BJ (cell line): ENCODE data around the gene VPS4A. TPM values are rescaled to one million over a fixed set of nuclear protein-coding genes. Genes with fewer than 3 reads are reported as not detected.

Source experiments
- CTCF ChIA-PET: fragments of 350-600 bp; formaldehyde crosslinking; extraction: SDS; loops from one replicate; lab custom pipeline; 2021; ENCODE audit warnings: antibody characterized with exemption, inconsistent platforms; lab: Yijun Ruan, JAX
- POLR2A ChIA-PET: fragments of 300-600 bp; sonication (Branson Sonifier 250); formaldehyde crosslinking; extraction: SDS; loops from one replicate; lab custom pipeline; 2021; ENCODE audit warnings: antibody characterized with exemption; lab: Charles Lee
- DNase-seq: peaks from one replicate; pipeline ENCODE4 v3.0.0-alpha.2; 2011; ENCODE audit warnings: low read depth
- H3K27me3 ChIP-seq: 2 replicates; pipeline ENCODE4 v1.6.0; 2011; ENCODE audit warnings: low read length; ENCODE audit not compliant: control insufficient read depth, insufficient read depth
- H3K36me3 ChIP-seq: 2 replicates; pipeline ENCODE4 v1.5.1; 2011; ENCODE audit warnings: low read length; ENCODE audit not compliant: control insufficient read depth, insufficient read depth
- H3K4me3 ChIP-seq: 2 replicates; pipeline ENCODE4 v1.5.1; 2011; ENCODE audit warnings: low read depth, mild to moderate bottlenecking, control low read depth, low read length
- CTCF ChIP-seq: IDR thresholded peaks from 2 replicates; pipeline ENCODE4 v1.5.1; 2011; ENCODE audit warnings: low read depth, mild to moderate bottlenecking, control low read depth, inconsistent platforms, low read length, moderate library complexity; ENCODE audit not compliant: insufficient read depth
- polyA plus RNA-seq: library from polyadenylated mRNA; depleted of rRNA; stranded (reverse); fragments of >200 nt; gene quantifications from 2 replicates; pipeline ENCODE4 v1.2.3, GENCODE V29; 2011

The VPS4A gene
- polyA plus RNA-seq, 1 experiment, result 19.4 TPM

- ChIA-PET POLR2A (no interaction called here), CTCF (interaction anchor here (1.8 kb wide), 1 partner anchor 165 kb away, joined by 5 read pairs; no protein-coding TSS in a partner anchor)
- H3K36me3 ChIP-seq, result peaks cover 35% of the 10 kb centered on the region
- H3K27me3 ChIP-seq, result no peaks in the 10 kb centered on the region
- H3K4me3 ChIP-seq, result no peak overlapping the region
- DNase-seq, result no peak
- no peak for TF ChIP-seq CTCF
Observed at GRCh38 chr16:69314534-69314933, 3.4 kb downstream of the VPS4A start.

GRCh38 chr16:69315486-69316311 lies 4.5 kb downstream of the VPS4A start:
- DNase-seq, result no peak
- Histone ChIP-seq H3K27me3 (no peaks in the 10 kb centered on the region), H3K4me3 (no peak overlapping the region), H3K36me3 (peaks cover 46% of the 10 kb centered on the region)
- ChIA-PET POLR2A (no interaction called here), CTCF (interaction anchor here (1.8 kb wide), 1 partner anchor 166 kb away, joined by 5 read pairs; no protein-coding TSS in a partner anchor)
- TF ChIP-seq CTCF, result no peak

- DNase-seq, result no peak
- H3K4me3 ChIP-seq, result no peak overlapping the region
- no peaks in the 10 kb centered on the region for H3K27me3 ChIP-seq
- TF ChIP-seq CTCF, result no peak
- ChIA-PET CTCF (no interaction called here), POLR2A (no interaction called here)
- peaks cover 54% of the 10 kb centered on the region for H3K36me3 ChIP-seq
Observed at GRCh38 chr16:69316595-69317034, 5.5 kb downstream of the VPS4A start.

GRCh38 chr16:69318177-69318910 lies 7.2 kb downstream of the VPS4A start:
- POLR2A ChIA-PET, result no interaction called here

More at GRCh38 chr16:69318177-69318910, 7.2 kb downstream of the VPS4A start:
- peaks cover 64% of the 10 kb centered on the region for H3K36me3 ChIP-seq
- H3K4me3 ChIP-seq, result no peak overlapping the region
- DNase-seq, result no peak
- TF ChIP-seq CTCF, result no peak
- no peaks in the 10 kb centered on the region for H3K27me3 ChIP-seq
- CTCF ChIA-PET, result no interaction called here
